Cardiac fibroblast (primary cell): ENCODE data around the gene OSBPL3.
A peak's percentile ranks its signal among the peaks of the same experiment; 100 is the strongest.
"Not testable (repeated sequence)": the region's sequence is repeated elsewhere in the genome, so short reads cannot be mapped to it uniquely, and the experiment has no call there.

Experiments
- DNase-seq, 2 donors: peaks; one replicate each; pipeline versions ENCODE4 v3.0.0 to v3.0.0-alpha.2; 2010; ENCODE audit warnings: low read depth in 2 of 2
- H3K4me3 ChIP-seq, 2 donors: replicated peaks in 1 of 2; 1 replicate in 1 of 2; 2 replicates in 1 of 2; pipeline ENCODE4 v1.5.1; 2011; ENCODE audit warnings: low read depth in 2 of 2, low read length in 2 of 2, mild to moderate bottlenecking in 2 of 2, moderate library complexity in 1 of 2
- TF ChIP-seq, protein P1 (sequence below): IDR thresholded peaks from one replicate; pipeline ENCODE4 v1.5.1; 2011; ENCODE audit warnings: low read depth, mild to moderate bottlenecking, low read length, inconsistent platforms

OSBPL3 gene

DNA sequence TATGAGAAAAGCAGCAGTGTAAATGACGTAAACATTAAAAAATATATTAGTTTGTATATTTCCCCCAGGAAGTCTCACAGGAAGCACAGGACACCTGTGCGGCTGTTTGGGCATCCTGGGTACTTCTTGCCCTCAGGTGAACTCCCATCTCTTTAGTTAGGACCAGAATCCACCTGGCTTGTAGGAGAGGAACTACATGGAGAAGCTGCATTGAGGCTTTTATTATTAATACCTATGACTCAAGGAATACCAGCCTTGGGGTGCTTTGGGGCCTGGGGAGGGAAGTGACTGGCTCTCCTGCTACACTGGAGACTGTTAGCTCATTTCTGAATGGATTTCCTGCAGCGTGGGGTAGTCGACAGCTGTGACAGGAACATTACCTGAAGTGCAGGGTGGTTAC, 182.7 kb downstream of the OSBPL3 start:
- no peak for DNase-seq
- no peak overlapping the region for H3K4me3 ChIP-seq
- TF ChIP-seq, protein P1, sequence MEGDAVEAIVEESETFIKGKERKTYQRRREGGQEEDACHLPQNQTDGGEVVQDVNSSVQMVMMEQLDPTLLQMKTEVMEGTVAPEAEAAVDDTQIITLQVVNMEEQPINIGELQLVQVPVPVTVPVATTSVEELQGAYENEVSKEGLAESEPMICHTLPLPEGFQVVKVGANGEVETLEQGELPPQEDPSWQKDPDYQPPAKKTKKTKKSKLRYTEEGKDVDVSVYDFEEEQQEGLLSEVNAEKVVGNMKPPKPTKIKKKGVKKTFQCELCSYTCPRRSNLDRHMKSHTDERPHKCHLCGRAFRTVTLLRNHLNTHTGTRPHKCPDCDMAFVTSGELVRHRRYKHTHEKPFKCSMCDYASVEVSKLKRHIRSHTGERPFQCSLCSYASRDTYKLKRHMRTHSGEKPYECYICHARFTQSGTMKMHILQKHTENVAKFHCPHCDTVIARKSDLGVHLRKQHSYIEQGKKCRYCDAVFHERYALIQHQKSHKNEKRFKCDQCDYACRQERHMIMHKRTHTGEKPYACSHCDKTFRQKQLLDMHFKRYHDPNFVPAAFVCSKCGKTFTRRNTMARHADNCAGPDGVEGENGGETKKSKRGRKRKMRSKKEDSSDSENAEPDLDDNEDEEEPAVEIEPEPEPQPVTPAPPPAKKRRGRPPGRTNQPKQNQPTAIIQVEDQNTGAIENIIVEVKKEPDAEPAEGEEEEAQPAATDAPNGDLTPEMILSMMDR: no peak

- no peak for DNase-seq
Measured at GRCh38 chr7:24795407-24795767, 184.6 kb downstream of the OSBPL3 start.

GRCh38 chr7:24794751-24795406, 185.1 kb downstream of the OSBPL3 start:
- H3K4me3 ChIP-seq, DNase-seq: not testable (repeated sequence)

More at GRCh38 chr7:24795407-24795767, 184.6 kb downstream of the OSBPL3 start:
- TF ChIP-seq, protein P1: no peak
- no peak overlapping the region for H3K4me3 ChIP-seq

- no peak for DNase-seq
- no peak overlapping the region for H3K4me3 ChIP-seq
- TF ChIP-seq, protein P1: no peak
Measured at GRCh38 chr7:24793982-24794648, 185.9 kb downstream of the OSBPL3 start.

GRCh38 chr7:24788961-24789576, 190.9 kb downstream of the OSBPL3 start:
- TF ChIP-seq, protein P1: no peak
- no peak overlapping the region for H3K4me3 ChIP-seq
- no peak for DNase-seq

DNA sequence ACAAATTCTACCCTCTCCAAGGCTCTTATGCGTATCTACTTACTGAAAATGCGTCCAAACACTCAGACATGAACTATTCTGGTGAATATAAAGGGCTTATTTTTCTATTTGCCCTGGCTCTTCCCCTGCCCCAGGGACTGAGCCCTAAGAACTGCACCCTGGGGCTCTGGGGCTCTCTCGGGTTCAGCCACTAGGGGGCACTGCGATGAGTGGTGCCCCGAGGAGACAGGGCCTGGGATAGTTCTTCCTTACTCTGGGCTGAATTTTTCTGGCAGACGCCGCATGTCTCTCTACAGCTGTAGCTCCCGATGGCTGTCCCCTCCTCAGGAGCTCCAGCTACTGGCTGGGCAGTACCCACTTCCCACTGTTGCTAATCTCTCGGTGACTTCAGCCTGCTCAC, 191.9 kb downstream of the OSBPL3 start:
- no peak overlapping the region for H3K4me3 ChIP-seq
- DNase-seq: no peak
- TF ChIP-seq, protein P1: peak; percentile 48

DNA sequence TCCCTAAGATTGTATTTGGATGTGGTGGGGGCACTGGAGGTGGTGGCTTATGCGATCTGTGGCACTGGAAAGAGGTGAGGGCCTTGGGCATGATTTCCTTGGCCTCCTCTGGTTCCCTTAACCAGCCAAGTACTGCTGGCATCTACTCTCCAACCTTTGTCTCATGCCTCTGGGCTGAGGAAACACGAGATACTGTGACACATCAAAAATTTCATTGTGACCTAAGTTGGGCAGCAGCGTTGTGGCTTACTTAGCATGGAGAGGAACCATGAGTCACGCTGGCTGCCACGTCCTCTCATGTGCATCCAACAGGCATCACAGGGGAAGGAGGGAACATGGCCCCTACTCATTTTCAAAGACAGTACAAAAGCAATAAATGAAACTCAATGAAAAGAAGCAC, 193.0 kb downstream of the OSBPL3 start:
- no peak overlapping the region for H3K4me3 ChIP-seq
- DNase-seq: peak; percentile 77 to 98
- TF ChIP-seq, protein P1: no peak
